IMR-90 (cell line): Measurements from ENCODE around the gene FRAS1.

Source experiments
- POLR2A ChIP-seq: IDR thresholded peaks from 2 replicates; pipeline ENCODE4 v1.6.1; 2012; ENCODE audit warnings: mild to moderate bottlenecking, low read depth, low read length
- RAD21 ChIP-seq: IDR thresholded peaks from 2 replicates; pipeline ENCODE4 v1.6.1; 2012; ENCODE audit warnings: low read length, improper control_type of control experiment
- SMC3 ChIP-seq: fragments of 150-350 bp; IDR thresholded peaks from 2 replicates; pipeline ENCODE4 v1.6.1; 2016; ENCODE audit warnings: low read depth, mild to moderate bottlenecking, antibody characterized with exemption, low read length, moderate library complexity
- TF ChIP-seq, protein P1 (sequence below): conservative IDR thresholded peaks from 2 replicates; pipeline ENCODE4 v1.5.1; 2012; ENCODE audit warnings: mild to moderate bottlenecking, low read depth, low read length, improper control_type of control experiment

- TF ChIP-seq, protein P1, sequence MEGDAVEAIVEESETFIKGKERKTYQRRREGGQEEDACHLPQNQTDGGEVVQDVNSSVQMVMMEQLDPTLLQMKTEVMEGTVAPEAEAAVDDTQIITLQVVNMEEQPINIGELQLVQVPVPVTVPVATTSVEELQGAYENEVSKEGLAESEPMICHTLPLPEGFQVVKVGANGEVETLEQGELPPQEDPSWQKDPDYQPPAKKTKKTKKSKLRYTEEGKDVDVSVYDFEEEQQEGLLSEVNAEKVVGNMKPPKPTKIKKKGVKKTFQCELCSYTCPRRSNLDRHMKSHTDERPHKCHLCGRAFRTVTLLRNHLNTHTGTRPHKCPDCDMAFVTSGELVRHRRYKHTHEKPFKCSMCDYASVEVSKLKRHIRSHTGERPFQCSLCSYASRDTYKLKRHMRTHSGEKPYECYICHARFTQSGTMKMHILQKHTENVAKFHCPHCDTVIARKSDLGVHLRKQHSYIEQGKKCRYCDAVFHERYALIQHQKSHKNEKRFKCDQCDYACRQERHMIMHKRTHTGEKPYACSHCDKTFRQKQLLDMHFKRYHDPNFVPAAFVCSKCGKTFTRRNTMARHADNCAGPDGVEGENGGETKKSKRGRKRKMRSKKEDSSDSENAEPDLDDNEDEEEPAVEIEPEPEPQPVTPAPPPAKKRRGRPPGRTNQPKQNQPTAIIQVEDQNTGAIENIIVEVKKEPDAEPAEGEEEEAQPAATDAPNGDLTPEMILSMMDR = no peak
- TF ChIP-seq POLR2A = no peak
- no peak for TF ChIP-seq RAD21
- no peak for TF ChIP-seq SMC3
Observed at GRCh38 chr4:78057135-78057599, at the start of gene FRAS1.
